HPDE6-E6E7 (cell line): ENCODE measurements around the gene GPC3.

Experiments
- DNase-seq: peaks from one replicate; pipeline ENCODE4 v3.0.0; 2011; ENCODE audit warnings: missing footprints; ENCODE audit errors: extremely low spot score

The GPC3 gene

DNA sequence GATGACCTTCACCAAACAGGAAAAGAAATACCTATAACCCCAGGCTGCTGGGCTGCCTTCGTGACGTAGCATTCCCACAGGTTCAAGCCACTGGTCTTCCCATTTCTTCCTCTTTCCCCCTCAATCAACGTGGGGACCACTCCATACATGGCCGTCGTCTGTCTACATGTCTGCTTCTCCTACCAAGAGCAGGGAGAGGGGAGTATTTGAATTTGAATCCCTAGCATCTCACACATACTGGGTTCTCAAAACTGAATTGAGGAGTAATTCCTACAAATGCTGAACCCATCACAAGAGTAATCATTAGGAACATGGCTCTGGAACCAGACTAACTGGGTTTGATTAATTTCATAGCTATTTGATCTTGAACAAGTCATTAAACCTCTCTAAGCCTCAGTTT lies 17.3 kb downstream of the GPC3 start:
- DNase-seq, result no peak

GRCh38 chrX:133966199-133966598 lies 19.2 kb downstream of the GPC3 start:
- DNase-seq, result no peak

- DNase-seq, result no peak
Observed at GRCh38 chrX:133965321-133965720, 20.1 kb downstream of the GPC3 start.

- no peak for DNase-seq
Observed at GRCh38 chrX:133961046-133961445, 24.3 kb downstream of the GPC3 start.

- DNase-seq, result no peak
Observed at GRCh38 chrX:133959972-133960371, 25.4 kb downstream of the GPC3 start.

- no peak for DNase-seq
Observed at GRCh38 chrX:133958997-133959688, 26.3 kb downstream of the GPC3 start.

- DNase-seq, result no peak
Observed at GRCh38 chrX:133956570-133957340, 28.6 kb downstream of the GPC3 start.

DNA sequence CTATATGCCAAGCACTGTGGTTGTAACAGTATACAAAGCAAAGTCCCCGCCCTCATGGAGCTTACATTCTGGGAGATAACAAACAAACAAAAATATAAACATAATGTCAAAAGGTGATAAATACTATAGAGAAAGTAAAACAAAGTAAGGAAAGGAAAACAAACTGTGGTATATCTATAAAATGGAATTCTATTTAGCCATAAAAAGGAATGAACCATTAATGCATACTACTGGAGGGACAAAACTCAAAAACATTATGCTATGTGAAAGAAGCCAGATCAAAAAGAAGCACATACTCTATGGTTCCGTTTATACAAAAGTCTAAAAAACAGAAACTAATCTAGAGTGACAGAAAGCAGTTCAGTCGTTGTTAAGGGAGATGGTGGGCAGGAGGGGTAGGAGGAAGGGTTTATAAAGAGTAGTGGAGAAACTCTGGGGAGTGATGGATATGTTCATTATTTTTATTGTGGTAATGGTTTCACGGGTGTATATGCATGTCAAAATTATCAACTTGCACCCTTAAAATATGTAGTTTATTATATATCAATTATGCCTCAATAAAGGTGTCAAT lies 31.5 kb downstream of the GPC3 start:
- no peak for DNase-seq

DNA sequence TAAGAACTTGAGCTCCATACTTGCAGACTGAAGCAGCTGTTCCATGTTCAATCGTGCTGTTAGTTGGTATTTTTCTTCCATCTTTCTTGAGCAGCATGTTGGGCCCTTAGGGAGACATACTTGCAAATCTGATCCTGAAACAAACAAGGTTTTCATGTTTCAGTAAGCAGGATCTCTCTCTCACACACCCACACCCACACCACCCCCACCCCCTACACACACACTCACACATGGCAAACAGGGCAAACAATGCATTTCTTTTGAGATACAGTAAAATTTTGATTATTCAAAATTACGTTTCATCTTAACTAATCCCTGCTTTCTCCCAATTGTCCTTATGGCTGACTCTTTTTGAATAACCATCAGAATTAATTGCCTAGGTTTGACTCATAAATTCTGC lies 32.3 kb downstream of the GPC3 start:
- no peak for DNase-seq

GRCh38 chrX:133951098-133951497 lies 34.3 kb downstream of the GPC3 start:
- no peak for DNase-seq

DNA sequence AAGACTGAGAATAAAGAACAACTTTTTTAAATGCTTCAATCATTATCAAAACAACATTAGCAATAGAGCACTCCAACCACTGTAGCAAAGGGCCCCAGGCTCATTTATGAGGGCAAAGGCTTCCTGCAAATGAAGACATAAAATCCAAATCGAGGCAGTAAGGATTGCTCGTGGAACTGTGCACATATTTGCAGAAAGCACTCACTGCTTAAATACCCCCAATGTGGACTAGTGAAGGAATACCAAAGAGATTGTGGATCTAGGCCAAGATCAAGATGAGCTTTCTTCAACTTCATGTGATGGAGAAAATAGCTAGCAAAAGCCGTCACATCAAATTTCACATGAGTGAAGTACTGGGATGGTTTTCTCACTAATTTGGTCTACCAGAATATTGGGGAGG lies 35.2 kb downstream of the GPC3 start:
- no peak for DNase-seq

DNA sequence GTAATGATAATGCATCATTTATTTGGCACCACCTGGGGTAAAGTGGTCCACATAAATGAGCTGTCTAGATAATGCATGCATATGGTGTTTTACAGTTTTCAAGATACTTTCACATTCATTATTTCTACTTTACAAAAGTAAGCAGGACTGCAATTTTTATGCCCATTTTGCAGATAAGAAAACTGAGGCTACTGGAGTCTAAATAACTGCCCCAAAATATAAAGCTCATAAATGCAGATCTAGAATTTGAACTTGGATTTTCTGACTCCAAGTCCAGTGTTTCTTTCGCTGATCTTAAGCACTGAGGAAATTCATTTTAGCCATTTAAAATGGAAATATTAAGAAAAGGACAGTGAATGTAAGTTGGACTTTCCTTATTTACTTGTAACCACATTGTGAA lies 36.5 kb downstream of the GPC3 start:
- DNase-seq, result no peak

DNA sequence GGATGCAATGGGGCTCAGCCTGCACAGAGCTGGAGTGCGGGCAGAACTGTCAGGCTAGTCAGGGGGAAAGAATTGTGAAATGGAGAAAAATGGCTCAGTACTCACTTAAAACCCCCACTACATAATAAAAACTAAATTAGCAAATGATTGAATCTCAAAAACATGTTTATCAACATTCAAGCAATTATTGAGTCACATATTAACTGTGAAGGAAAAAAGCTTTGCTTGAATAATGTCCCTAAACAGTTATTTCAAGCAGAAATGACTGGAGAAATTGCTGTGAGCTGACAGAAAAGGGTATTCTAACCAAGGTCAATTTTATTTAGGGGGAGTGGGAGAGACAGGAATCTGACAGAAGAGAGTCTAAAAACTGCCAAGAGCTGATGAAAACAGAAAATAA lies 37.4 kb downstream of the GPC3 start:
- no peak for DNase-seq

- DNase-seq, result no peak
Observed at GRCh38 chrX:133947022-133947421, 38.4 kb downstream of the GPC3 start.

GRCh38 chrX:133943507-133943906 lies 41.9 kb downstream of the GPC3 start:
- DNase-seq, result no peak

GRCh38 chrX:133939655-133940302 lies 45.6 kb downstream of the GPC3 start:
- no peak for DNase-seq

- DNase-seq, result no peak
Observed at GRCh38 chrX:133938530-133938929, 46.9 kb downstream of the GPC3 start.

DNA sequence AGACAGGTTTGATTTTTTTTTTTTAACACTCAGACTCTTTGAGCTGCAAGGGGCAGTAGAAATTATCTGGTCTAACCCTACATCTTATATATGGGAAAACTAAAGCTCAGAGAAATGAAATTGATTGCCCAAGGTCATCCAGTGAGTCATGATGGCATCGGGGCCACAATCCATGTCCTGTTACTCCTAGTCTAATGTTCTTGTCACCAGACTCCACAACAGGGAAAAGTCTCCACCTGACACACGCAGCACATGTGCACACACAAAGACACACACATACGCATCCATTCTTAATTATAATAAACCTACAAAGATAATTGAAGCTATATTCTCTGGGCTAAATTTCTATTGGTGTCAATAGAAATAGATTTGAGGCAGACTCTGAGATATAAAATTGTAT lies 48.4 kb downstream of the GPC3 start:
- DNase-seq, result no peak

DNA sequence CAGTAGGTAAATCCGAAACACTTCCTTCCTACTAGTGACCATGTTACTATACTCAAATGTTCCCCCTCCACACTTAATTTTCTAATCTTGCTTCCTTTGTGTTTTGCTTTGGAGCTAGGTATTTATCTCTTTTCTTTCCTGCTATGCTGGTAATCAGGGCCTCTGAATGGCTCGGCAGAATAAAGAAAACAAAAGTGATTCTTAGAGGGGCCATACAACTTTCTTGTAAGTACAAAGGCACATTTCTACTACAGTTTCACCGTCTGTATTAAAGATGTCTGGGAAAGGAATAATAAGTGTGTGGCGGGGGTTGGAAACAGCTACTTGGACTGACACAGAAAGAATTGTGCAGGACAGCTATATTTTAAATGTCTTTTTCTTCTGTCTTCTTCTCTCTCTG lies 50.3 kb downstream of the GPC3 start:
- DNase-seq, result no peak

DNA sequence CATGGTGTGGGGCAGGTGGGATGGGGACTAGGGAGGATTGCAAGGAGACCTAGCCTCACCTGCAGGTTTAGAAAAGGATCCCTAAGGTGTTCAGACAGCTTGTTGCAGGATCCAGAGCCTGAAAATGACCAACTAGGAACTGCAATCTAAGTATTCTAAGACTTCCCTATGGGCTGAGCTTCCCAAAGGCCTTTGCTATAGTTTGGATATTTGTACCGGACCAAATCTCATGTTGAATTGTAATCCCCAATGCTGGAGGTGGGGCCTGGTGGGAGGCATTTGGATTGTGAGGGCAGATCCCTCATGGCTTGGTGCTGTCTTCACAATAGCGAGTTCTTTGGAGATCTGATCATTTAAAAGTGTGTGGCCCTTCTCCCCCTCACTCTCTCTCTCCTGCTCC lies 52.1 kb downstream of the GPC3 start:
- DNase-seq, result no peak

DNA sequence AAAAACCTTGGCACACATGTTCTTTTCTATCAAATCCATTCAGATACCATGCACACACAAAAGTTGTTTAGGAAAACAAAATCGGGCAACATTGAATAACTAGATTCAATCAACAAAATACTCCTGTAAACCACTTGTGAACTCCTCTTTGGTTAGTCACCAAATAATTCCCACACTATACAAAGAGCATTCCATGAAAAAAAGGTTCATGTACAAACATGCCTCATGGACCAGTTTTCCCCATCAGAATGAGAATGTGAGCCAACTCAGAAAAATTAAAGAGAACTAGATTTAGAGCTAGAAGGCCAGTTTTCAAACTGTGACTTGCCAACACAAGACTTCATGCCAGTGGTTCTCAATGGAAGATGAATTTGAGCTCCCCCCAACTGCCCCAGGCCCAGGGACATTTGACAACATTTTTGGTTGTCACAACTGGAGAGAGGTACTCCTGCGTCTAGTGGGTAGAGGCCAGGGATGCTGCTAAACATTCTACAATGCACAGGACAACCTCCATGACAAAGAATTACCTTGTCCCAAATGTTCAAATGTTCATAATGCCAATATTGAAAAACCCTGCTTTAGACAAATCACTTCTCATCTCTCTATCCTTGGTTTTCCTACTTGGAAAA lies 55.4 kb downstream of the GPC3 start:
- DNase-seq, result no peak

DNA sequence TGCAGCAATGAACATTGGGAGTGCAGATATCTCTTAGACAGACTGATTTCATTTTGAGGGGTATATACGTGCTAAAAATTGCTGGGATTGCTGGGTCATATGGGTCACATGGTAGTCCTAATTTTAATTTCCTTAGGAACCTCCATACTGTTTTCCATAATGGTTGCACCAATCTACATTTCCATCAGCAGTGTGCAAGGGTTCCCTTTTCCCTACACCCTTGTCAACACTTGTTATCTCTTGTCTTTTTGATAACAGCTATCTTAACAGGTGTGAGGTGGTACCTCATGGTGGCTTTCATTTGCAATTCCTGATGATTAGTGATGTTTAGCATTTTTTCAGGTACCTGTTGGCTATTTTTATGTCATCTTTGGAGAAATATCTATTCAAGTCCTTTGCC lies 57.0 kb downstream of the GPC3 start:
- no peak for DNase-seq
